IMR-90 (cell line): Measurements from ENCODE around the gene VSNL1. TPM values are rescaled to one million over a fixed set of nuclear protein-coding genes. Genes with fewer than 3 reads are reported as not detected.
A peak's percentile ranks its signal among the peaks of the same experiment; 100 is the strongest.

ENCODE experiments used
- ATAC-seq: fragments of 200-7000 bp; cut with Tn5 transposase; 2 replicates; pipeline ENCODE4 v1.9.1; 2020; ENCODE audit warnings: low read depth, mild to moderate bottlenecking, moderate library complexity
- BruUV-seq: library from RNA; stranded (reverse); fragments of 400-500 nt; replicated peaks from 2 replicates; lab custom pipeline; 2021; lab: Mats Ljungman, UMichigan
- CTCF ChIA-PET: fragments of 300-600 bp; formaldehyde crosslinking; extraction: SDS; loops from one replicate; lab custom pipeline; 2021; ENCODE audit warnings: antibody characterized with exemption; lab: Yijun Ruan, JAX
- POLR2A ChIA-PET: fragments of 300-600 bp; sonication (Branson Sonifier 250); formaldehyde crosslinking; loops from one replicate; lab custom pipeline; 2022; ENCODE audit warnings: antibody characterized with exemption; ENCODE audit not compliant: unreplicated experiment; lab: Charles Lee
- DNase-seq: peaks from one replicate; pipeline ENCODE4 v3.0.0; 2013
- H2AFZ ChIP-seq: replicated peaks from 2 replicates; pipeline ENCODE3; 2013; ENCODE audit warnings: low read length, mild to moderate bottlenecking; ENCODE audit not compliant: poor library complexity
- H2AK5ac ChIP-seq: 2 replicates; pipeline ENCODE4 v1.6.1; 2013; ENCODE audit warnings: low read depth, low read length, inconsistent platforms
- H2AK9ac ChIP-seq: replicated peaks from 2 replicates; pipeline ENCODE3; 2013; ENCODE audit warnings: mild to moderate bottlenecking, low read depth, low read length, moderate library complexity; ENCODE audit not compliant: poor library complexity
- H2BK120ac ChIP-seq: 2 replicates; pipeline ENCODE4 v1.6.1; 2013; ENCODE audit warnings: low read depth, low read length, inconsistent platforms
- H2BK15ac ChIP-seq: 3 replicates; pipeline ENCODE4 v1.6.1; 2013; ENCODE audit warnings: low read depth, low read length, inconsistent platforms
- H2BK20ac ChIP-seq: 2 replicates; pipeline ENCODE4 v1.6.1; 2013; ENCODE audit warnings: low read depth, mild to moderate bottlenecking, inconsistent platforms, low read length, moderate library complexity
- H2BK5ac ChIP-seq: 2 replicates; pipeline ENCODE4 v1.6.1; 2013; ENCODE audit warnings: mild to moderate bottlenecking, low read depth, low read length, inconsistent platforms; ENCODE audit not compliant: poor library complexity, severe bottlenecking
- H3K14ac ChIP-seq: replicated peaks from 2 replicates; pipeline ENCODE4 v1.6.1; 2013; ENCODE audit warnings: low read depth, low read length, inconsistent platforms
- H3K18ac ChIP-seq: 2 replicates; pipeline ENCODE4 v1.6.1; 2013; ENCODE audit warnings: low read depth, low read length, control low read depth
- H3K23ac ChIP-seq: 2 replicates; pipeline ENCODE4 v1.6.1; 2013; ENCODE audit warnings: low read depth, low read length, inconsistent platforms
- H3K27ac ChIP-seq: 2 replicates; pipeline ENCODE4 v1.5.1; 2013; ENCODE audit warnings: mild to moderate bottlenecking, control low read depth, low read length; ENCODE audit not compliant: insufficient read depth
- H3K27me3 ChIP-seq: 2 replicates; pipeline ENCODE4 v1.6.1; 2013; ENCODE audit warnings: low read length; ENCODE audit not compliant: control insufficient read depth, insufficient read depth
- H3K36me3 ChIP-seq: 2 replicates; pipeline ENCODE4 v1.6.1; 2013; ENCODE audit warnings: low read length, mixed read lengths; ENCODE audit not compliant: control insufficient read depth, insufficient read depth
- H3K4ac ChIP-seq: 2 replicates; pipeline ENCODE4 v1.6.1; 2013; ENCODE audit warnings: low read depth, low read length, inconsistent platforms
- H3K4me1 ChIP-seq: 2 replicates; pipeline ENCODE4 v1.6.1; 2013; ENCODE audit warnings: low read length, mixed read lengths; ENCODE audit not compliant: control insufficient read depth, insufficient read depth
- H3K4me2 ChIP-seq: 2 replicates; pipeline ENCODE4 v1.6.1; 2013; ENCODE audit warnings: low read depth, mild to moderate bottlenecking, control low read depth, low read length, moderate library complexity
- H3K4me3 ChIP-seq: 2 replicates; pipeline ENCODE4 v1.5.1; 2013; ENCODE audit warnings: low read depth, mild to moderate bottlenecking, control low read depth, low read length, moderate library complexity; ENCODE audit not compliant: insufficient read depth
- H3K56ac ChIP-seq: 2 replicates; pipeline ENCODE4 v1.6.1; 2013; ENCODE audit warnings: low read length, inconsistent platforms; ENCODE audit not compliant: insufficient read depth; ENCODE audit errors: extremely low read depth
- H3K79me1 ChIP-seq, 2 experiments: 2 replicates each; pipeline ENCODE4 v1.6.1; 2013; ENCODE audit warnings: low read length in 2 of 2, inconsistent platforms in 1 of 2, low read depth in 1 of 2
- H3K9ac ChIP-seq: 2 replicates; pipeline ENCODE4 v1.6.1; 2013; ENCODE audit warnings: low read depth, low read length, control low read depth
- H3K9me1 ChIP-seq: 2 replicates; pipeline ENCODE4 v1.6.1; 2013; ENCODE audit warnings: low read length, inconsistent platforms; ENCODE audit not compliant: insufficient read depth
- H3K9me3 ChIP-seq: 2 replicates; pipeline ENCODE4 v1.6.1; 2013; ENCODE audit warnings: low read length; ENCODE audit not compliant: control insufficient read depth, insufficient read depth
- H4K20me1 ChIP-seq: 2 replicates; pipeline ENCODE4 v1.6.1; 2013; ENCODE audit warnings: low read length, inconsistent platforms; ENCODE audit not compliant: insufficient read depth
- H4K5ac ChIP-seq: 2 replicates; pipeline ENCODE4 v1.6.1; 2013; ENCODE audit warnings: mild to moderate bottlenecking, low read depth, low read length, control low read depth
- H4K8ac ChIP-seq, 2 experiments: 2 replicates each; pipeline ENCODE4 v1.6.1; 2013; ENCODE audit warnings: low read depth in 2 of 2, low read length in 2 of 2, control low read depth in 1 of 2, inconsistent platforms in 1 of 2
- H4K91ac ChIP-seq: 2 replicates; pipeline ENCODE4 v1.6.1; 2013; ENCODE audit warnings: low read depth, low read length, inconsistent platforms; ENCODE audit not compliant: insufficient read depth
- BHLHE40 ChIP-seq: fragments of 150-350 bp; IDR thresholded peaks from 2 replicates; pipeline ENCODE4 v1.6.1; 2016; ENCODE audit warnings: mild to moderate bottlenecking, low read depth, low read length
- CEBPB ChIP-seq: IDR thresholded peaks from 2 replicates; pipeline ENCODE4 v1.6.1; 2012; ENCODE audit warnings: low read depth, low read length, improper control_type of control experiment
- CHD1 ChIP-seq: IDR thresholded peaks from 2 replicates; pipeline ENCODE4 v1.6.1; 2012; ENCODE audit warnings: low read depth, low read length, improper control_type of control experiment
- CTCF ChIP-seq: conservative IDR thresholded peaks from 2 replicates; pipeline ENCODE4 v1.5.1; 2012; ENCODE audit warnings: mild to moderate bottlenecking, low read depth, low read length, improper control_type of control experiment
- ELK1 ChIP-seq: fragments of 150-350 bp; IDR thresholded peaks from 2 replicates; pipeline ENCODE4 v1.6.1; 2016; ENCODE audit warnings: low read depth, mild to moderate bottlenecking, low read length, moderate library complexity, borderline replicate concordance
- FOS ChIP-seq: fragments of 150-350 bp; IDR thresholded peaks from 2 replicates; pipeline ENCODE4 v1.6.1; 2016; ENCODE audit warnings: low read depth, low read length
- MAFK ChIP-seq: IDR thresholded peaks from 2 replicates; pipeline ENCODE4 v1.6.1; 2012; ENCODE audit warnings: low read depth, low read length, improper control_type of control experiment
- MAZ ChIP-seq: IDR thresholded peaks from 2 replicates; pipeline ENCODE4 v1.6.1; 2012; ENCODE audit warnings: low read depth, mild to moderate bottlenecking, low read length, improper control_type of control experiment, moderate library complexity, borderline replicate concordance
- MXI1 ChIP-seq: IDR thresholded peaks from 2 replicates; pipeline ENCODE4 v1.6.1; 2012; ENCODE audit warnings: low read depth, mild to moderate bottlenecking, low read length, moderate library complexity, borderline replicate concordance
- NFE2L2 ChIP-seq: fragments of 150-350 bp; IDR thresholded peaks from 2 replicates; pipeline ENCODE4 v1.6.1; 2016; ENCODE audit warnings: low read depth, mild to moderate bottlenecking, low read length
- POLR2A ChIP-seq: IDR thresholded peaks from 2 replicates; pipeline ENCODE4 v1.6.1; 2012; ENCODE audit warnings: mild to moderate bottlenecking, low read depth, low read length
- RAD21 ChIP-seq: IDR thresholded peaks from 2 replicates; pipeline ENCODE4 v1.6.1; 2012; ENCODE audit warnings: low read length, improper control_type of control experiment
- RCOR1 ChIP-seq: IDR thresholded peaks from 2 replicates; pipeline ENCODE4 v1.6.1; 2012; ENCODE audit warnings: mild to moderate bottlenecking, low read length, improper control_type of control experiment; ENCODE audit not compliant: insufficient replicate concordance
- RFX5 ChIP-seq: IDR thresholded peaks from 2 replicates; pipeline ENCODE4 v1.8.0; 2012; ENCODE audit warnings: low read depth, mild to moderate bottlenecking, low read length, moderate library complexity
- SMC3 ChIP-seq: fragments of 150-350 bp; IDR thresholded peaks from 2 replicates; pipeline ENCODE4 v1.6.1; 2016; ENCODE audit warnings: low read depth, mild to moderate bottlenecking, antibody characterized with exemption, low read length, moderate library complexity
- WGBS, 2 experiments: methylation state at CpG; one replicate each; pipeline versions ENCODE4 v1.1.5 to v1.1.7; 2013; ENCODE audit warnings: missing lambda C conversion rate in 2 of 2; ENCODE audit not compliant: insufficient read length in 1 of 2; ENCODE audit errors: extremely low coverage in 2 of 2; 5-methylcytosine and 5-hydroxymethylcytosine counted together
- dilution Hi-C: fragments of 300-500 bp; cut with HindIII; formaldehyde crosslinking; loops from one replicate; pipeline ENCODE4 v1.14.3; 2018; ENCODE audit warnings: low sequenced_read_pairs; ENCODE audit not compliant: unreplicated experiment
- in situ Hi-C: fragments of 300-500 bp; cut with MboI; formaldehyde crosslinking; loops from 3 replicates; pipeline ENCODE4 v1.14.3; 2019; ENCODE audit warnings: low sequenced_read_pairs, inconsistent platforms, mixed read lengths
- intact Hi-C: fragments of 100-400 bp; cut with micrococcal nuclease; formaldehyde crosslinking; loops from 2 replicates; pipeline ENCODE4 v1.10.0; 2022
- polyA plus RNA-seq, 3 experiments: library from polyadenylated mRNA; depleted of rRNA; stranded (reverse); fragments of >200 nt; gene quantifications; 2 replicates each; pipeline ENCODE4 v1.2.3, GENCODE V29; 2012; ENCODE audit warnings: low replicate concordance in 1 of 3
- total RNA-seq: library from RNA; depleted of rRNA; stranded (reverse); fragments of >200 nt; gene quantifications from 2 replicates; pipeline ENCODE4 v1.2.3, GENCODE V29; 2012

The VSNL1 gene
- total and polyA plus RNA-seq, 2 of the 4 experiments (the other 2 are of a cell fraction) = 0.32 to 0.36 TPM

GRCh38 chr2:17615728-17616351 lies 75.3 kb downstream of the VSNL1 start (continued):
- TF ChIP-seq FOS = no peak

GRCh38 chr2:17616405-17616804 lies 75.9 kb downstream of the VSNL1 start:
- no CpG with 5 or more reads among the region's 1 CpG for WGBS, 2 experiments
- Histone ChIP-seq H3K23ac (no peak overlapping the region), H4K91ac (no peak overlapping the region), H2BK20ac (no peak overlapping the region), H3K4ac (no peak overlapping the region; the same call in 1 of the 2 replicates), H2BK120ac (no peak overlapping the region; the same call in 1 of the 2 replicates), H3K56ac (no peak overlapping the region), H3K4me2 (no peak overlapping the region), H3K4me1 (peaks cover 6% of the 10 kb centered on the region; the same call in 1 of the 2 replicates), H2BK15ac (no peak overlapping the region), H4K8ac (no peak overlapping the region), H4K20me1 (no peaks in the 10 kb centered on the region), H3K79me1 (no peaks in the 10 kb centered on the region), H3K14ac (no peak overlapping the region; the same call in 1 of the 2 replicates), H3K9ac (no peak overlapping the region), H3K27ac (no peak overlapping the region), H3K9me1 (peaks cover 6% of the 10 kb centered on the region; the same call in 1 of the 2 replicates), H2AFZ (no peak overlapping the region), H3K36me3 (no peaks in the 10 kb centered on the region), H2AK9ac (peak overlapping the region; percentile 18), H3K4me3 (no peak overlapping the region), H2AK5ac (no peak overlapping the region), H3K27me3 (no peaks in the 10 kb centered on the region), H4K5ac (no peak overlapping the region), H3K18ac (no peak overlapping the region), H3K9me3 (no peaks in the 10 kb centered on the region), H2BK5ac (no peak overlapping the region)
- ChIA-PET CTCF (interaction anchor here (2.2 kb wide), 1 partner anchor 30 kb away, joined by 9 read pairs; no protein-coding TSS in a partner anchor), POLR2A (no interaction called here)
- intact Hi-C loops (no loop called here), in situ Hi-C loops (no loop called here), dilution Hi-C loops (no loop called here)
- DNase-seq (no peak), ATAC-seq (no peak)
- no TSS peak for BruUV-seq
- TF ChIP-seq RAD21 (no peak), RCOR1 (no peak), CHD1 (no peak), MAFK (no peak), BHLHE40 (no peak), CTCF (no peak), RFX5 (no peak), ELK1 (no peak), NFE2L2 (no peak), SMC3 (no peak), MAZ (no peak), POLR2A (no peak), CEBPB (no peak), MXI1 (no peak), FOS (no peak)
